Right lobe of liver (tissue), 6 donors: ENCODE data around the gene FLT1. TPM values are rescaled to one million over a fixed set of nuclear protein-coding genes. Genes with fewer than 3 reads are reported as not detected.

Experiments used
- ATAC-seq, 4 donors: fragments of 200-7000 bp; cut with Tn5 transposase; one replicate each; pipeline ENCODE4 v1.9.1; 2020; ENCODE audit warnings: mild to moderate bottlenecking in 4 of 4, moderate library complexity in 4 of 4
- DNase-seq, 3 donors: peaks; one replicate each; pipeline ENCODE4 v3.0.0-alpha.2; 2020
- H3K27ac ChIP-seq, 3 donors: fragments of 200-600 bp; one replicate each; pipeline ENCODE4 v1.8.0; 2022
- H3K27me3 ChIP-seq, 2 donors: fragments of 200-600 bp; one replicate each; pipeline ENCODE4 v1.8.0; 2022
- H3K36me3 ChIP-seq, 4 donors: fragments of 200-600 bp; sonication (generic) in 1 of 4; one replicate each; pipeline versions ENCODE4 v1.5.1 to v1.8.0; 2017 to 2022; ENCODE audit warnings: control low read depth in 1 of 4
- H3K4me1 ChIP-seq, 4 donors: fragments of 200-600 bp; sonication (generic) in 1 of 4; one replicate each; pipeline versions ENCODE4 v1.5.1 to v1.8.0; 2017 to 2022; ENCODE audit warnings: control low read depth in 1 of 4
- H3K4me3 ChIP-seq, 3 donors: fragments of 200-600 bp; one replicate each; pipeline ENCODE4 v1.8.0; 2022
- H3K9me3 ChIP-seq, 4 donors: fragments of 200-600 bp; sonication (generic) in 1 of 4; one replicate each; pipeline versions ENCODE4 v1.5.1 to v1.8.0; 2017 to 2022; ENCODE audit warnings: control low read depth in 1 of 4
- POLR2A ChIP-seq: fragments of 450-650 bp; IDR thresholded peaks from one replicate; pipeline ENCODE4 v1.6.1; 2017; ENCODE audit warnings: antibody characterized with exemption, mild to moderate bottlenecking
- WGBS: methylation state at CpG from one replicate; pipeline ENCODE4 v1.1.6; 2018; ENCODE audit warnings: low coverage, low lambda C conversion rate; ENCODE audit not compliant: insufficient coverage; ENCODE audit errors: missing lambda C conversion rate; 5-methylcytosine and 5-hydroxymethylcytosine counted together
- intact Hi-C, 2 donors: fragments of 100-400 bp; cut with DNase I; formaldehyde crosslinking; loops; one replicate each; pipeline versions ENCODE4 v1.11.2 to v1.14.1; 2022
- total RNA-seq, 6 experiments: library from RNA; depleted of rRNA in 2 of 6; stranded (reverse); fragments of >200 nt in 2 of 6; fragmentation: NEBNext Ultra II Directional in 3 of 6; extraction: Animal tissue kit (Norgen Biotek cat#: 25700) in 3 of 6; gene quantifications; one replicate each; pipeline versions ENCODE4 v1.1.0 to v1.2.4, GENCODE V29; 2016 to 2023
- TF ChIP-seq, protein P1 (sequence below), 4 donors: fragments of 200-600 bp in 3 of 4; fragments of 450-650 bp in 1 of 4; IDR thresholded peaks; one replicate each; pipeline versions ENCODE4 v1.5.1 to v1.8.0; 2016 to 2022; ENCODE audit warnings: antibody characterized with exemption in 4 of 4, mild to moderate bottlenecking in 2 of 4
- donor health status: DM: no; HTN: yes; CAD: no.
- donor health status: DM: no; HTN: no; CAD: no.
- donor health status: DM: no; HTN: no; CAD: no.
- donor health status: DM: no; HTN: yes; CAD: no.
- donor health status: DM: no; HTN: yes; CAD: no.

FLT1 gene
- total RNA-seq, 6 experiments from 2014 or later: 10.6 to 66.4 (median 20.5) TPM

GRCh38 chr13:28533441-28534166, 38.7 kb upstream of the FLT1 start:
- peak overlapping the region; percentile 1 to 21 (median 9) for H3K27ac ChIP-seq
- peaks cover 0 to 4% (median 0%) of the 10 kb centered on the region in 4 donors for H3K4me1 ChIP-seq
- peaks cover 0 to 4% of the 10 kb centered on the region in 2 donors for H3K27me3 ChIP-seq
- no peak overlapping the region for H3K4me3 ChIP-seq
- H3K9me3 ChIP-seq: no peaks in the 10 kb centered on the region
- no peak for DNase-seq
- WGBS: 63% methylated on average over 6 of the region's 7 CpGs
- no peaks in the 10 kb centered on the region for H3K36me3 ChIP-seq
- intact Hi-C loops: no loop called here
- no peak for ATAC-seq
- TF ChIP-seq, protein P1, sequence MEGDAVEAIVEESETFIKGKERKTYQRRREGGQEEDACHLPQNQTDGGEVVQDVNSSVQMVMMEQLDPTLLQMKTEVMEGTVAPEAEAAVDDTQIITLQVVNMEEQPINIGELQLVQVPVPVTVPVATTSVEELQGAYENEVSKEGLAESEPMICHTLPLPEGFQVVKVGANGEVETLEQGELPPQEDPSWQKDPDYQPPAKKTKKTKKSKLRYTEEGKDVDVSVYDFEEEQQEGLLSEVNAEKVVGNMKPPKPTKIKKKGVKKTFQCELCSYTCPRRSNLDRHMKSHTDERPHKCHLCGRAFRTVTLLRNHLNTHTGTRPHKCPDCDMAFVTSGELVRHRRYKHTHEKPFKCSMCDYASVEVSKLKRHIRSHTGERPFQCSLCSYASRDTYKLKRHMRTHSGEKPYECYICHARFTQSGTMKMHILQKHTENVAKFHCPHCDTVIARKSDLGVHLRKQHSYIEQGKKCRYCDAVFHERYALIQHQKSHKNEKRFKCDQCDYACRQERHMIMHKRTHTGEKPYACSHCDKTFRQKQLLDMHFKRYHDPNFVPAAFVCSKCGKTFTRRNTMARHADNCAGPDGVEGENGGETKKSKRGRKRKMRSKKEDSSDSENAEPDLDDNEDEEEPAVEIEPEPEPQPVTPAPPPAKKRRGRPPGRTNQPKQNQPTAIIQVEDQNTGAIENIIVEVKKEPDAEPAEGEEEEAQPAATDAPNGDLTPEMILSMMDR (IDR thresholded peaks at IDR 0.05): no peak
- no peak for TF ChIP-seq POLR2A

DNA sequence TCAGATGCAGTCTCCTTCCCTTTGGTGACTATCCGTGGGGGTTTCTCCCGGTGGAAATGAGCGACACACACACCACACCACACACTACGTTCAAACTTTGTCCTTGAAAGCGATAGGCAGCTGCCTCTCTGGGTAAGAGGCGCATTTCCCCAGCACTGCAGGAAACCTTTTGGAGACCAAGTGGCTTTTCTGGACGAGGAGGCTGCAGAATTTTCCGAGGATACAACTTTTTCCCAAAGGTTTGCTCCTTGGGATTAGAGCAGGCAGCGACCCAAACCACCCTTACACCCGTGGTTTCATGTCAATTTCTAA, 38.2 kb upstream of the FLT1 start:
- ATAC-seq (no peak), DNase-seq (no peak)
- H3K9me3 ChIP-seq: no peaks in the 10 kb centered on the region
- TF ChIP-seq POLR2A: no peak
- TF ChIP-seq, protein P1 (IDR thresholded peaks at IDR 0.05): no peak
- H3K4me1 ChIP-seq: peaks cover 0 to 4% (median 0%) of the 10 kb centered on the region in 4 donors
- intact Hi-C loops: no loop called here
- H3K36me3 ChIP-seq: no peaks in the 10 kb centered on the region
- no peak overlapping the region for H3K4me3 ChIP-seq
- peak overlapping the region; percentile 1 to 21 (median 9) for H3K27ac ChIP-seq
- peaks cover 0 to 4% of the 10 kb centered on the region in 2 donors for H3K27me3 ChIP-seq
- 8% methylated on average over 9 of the region's 10 CpGs for WGBS

DNA sequence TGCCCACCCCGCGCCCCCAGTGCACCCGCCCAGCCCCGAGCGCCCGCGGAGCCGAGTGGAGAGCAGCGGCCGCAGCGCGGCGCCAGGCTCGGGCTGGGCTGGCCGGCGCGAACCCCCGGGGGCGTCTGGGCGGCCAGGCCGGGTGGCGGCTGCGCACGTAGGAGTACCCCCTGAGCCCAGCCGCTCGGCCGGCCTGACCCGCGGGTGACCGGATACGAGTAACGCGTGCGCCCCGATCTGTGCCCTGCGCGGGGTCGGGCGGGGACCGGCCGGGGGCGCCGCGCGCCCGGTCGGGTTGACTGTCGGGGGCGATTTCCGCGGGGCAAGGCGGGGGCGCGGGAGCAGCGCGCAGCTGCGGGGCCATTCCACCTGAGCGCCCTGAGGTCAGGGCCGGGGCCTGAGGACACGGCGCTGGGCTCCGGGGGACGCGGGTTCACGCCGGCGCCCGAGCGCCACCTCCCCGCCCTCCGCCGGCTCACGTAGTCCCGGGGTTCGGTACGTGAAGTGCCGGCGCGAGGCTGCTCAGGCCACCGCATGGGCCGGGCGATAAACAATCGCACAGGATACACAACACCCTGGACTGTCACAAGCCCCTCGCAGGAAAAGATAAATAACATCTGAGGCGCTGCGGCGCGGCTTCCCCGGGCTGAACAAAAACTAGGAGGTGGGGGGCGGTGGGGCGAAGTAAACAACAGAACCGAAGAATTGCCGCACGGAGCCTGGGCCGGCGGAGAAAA, 37.6 kb upstream of the FLT1 start:
- Histone ChIP-seq H3K36me3 (no peaks in the 10 kb centered on the region), H3K4me3 (peak overlapping the region in 2 of 3 donors; percentile 8 to 31), H3K27me3 (peaks cover 0 to 4% of the 10 kb centered on the region in 2 donors), H3K4me1 (peaks cover 0 to 4% (median 0%) of the 10 kb centered on the region in 4 donors), H3K9me3 (no peaks in the 10 kb centered on the region), H3K27ac (peak overlapping the region; percentile 1 to 56 (median 21))
- ATAC-seq (peak; percentile 70 to 82 (median 77)), DNase-seq (peak; percentile 55 to 76 (median 66))
- TF ChIP-seq POLR2A: no peak
- TF ChIP-seq, protein P1 (IDR thresholded peaks at IDR 0.05): no peak
- intact Hi-C loops: no loop called here
- WGBS: 3% methylated on average over 26 of the region's 96 CpGs

DNA sequence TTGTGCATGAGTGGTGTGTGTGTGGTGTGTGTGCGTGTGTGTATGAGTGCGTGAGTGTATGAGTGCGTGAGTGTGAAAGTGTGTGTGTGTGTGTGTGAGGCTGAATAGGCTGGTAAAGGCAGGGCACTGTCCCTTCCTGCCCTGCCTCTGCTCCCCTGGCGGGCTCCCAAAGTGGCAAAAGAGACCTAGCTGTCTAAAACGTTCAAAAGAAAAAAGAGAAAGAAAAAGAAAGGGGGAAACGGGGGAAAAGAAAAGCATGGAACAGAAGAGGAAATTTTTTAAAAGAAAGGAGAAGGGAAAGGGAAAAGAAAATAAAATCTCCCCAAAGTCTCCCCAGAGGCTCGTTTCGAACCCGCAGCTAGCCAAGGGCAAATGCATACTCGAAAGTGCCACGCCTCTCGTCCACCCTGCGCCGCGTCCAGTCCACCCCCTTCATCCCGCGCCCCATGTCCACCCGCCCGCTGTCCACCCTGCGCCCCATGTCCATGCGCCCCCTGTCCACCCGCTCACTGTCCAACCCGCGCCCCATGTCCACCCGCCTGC, 37.0 kb upstream of the FLT1 start:
- H3K27ac ChIP-seq: peak overlapping the region in 1 of 3 donors; percentile 56
- ATAC-seq: peak; percentile 6 to 35 (median 26)

More for the DNA sequence above, 37.0 kb upstream of the FLT1 start:
- no peaks in the 10 kb centered on the region for H3K36me3 ChIP-seq
- DNase-seq: no peak
- no peaks in the 10 kb centered on the region for H3K9me3 ChIP-seq
- no peak for TF ChIP-seq POLR2A
- TF ChIP-seq, protein P1 (IDR thresholded peaks at IDR 0.05): no peak
- peak overlapping the region in 1 of 3 donors; percentile 31 for H3K4me3 ChIP-seq
- peaks cover 0 to 4% (median 0%) of the 10 kb centered on the region in 4 donors for H3K4me1 ChIP-seq
- WGBS: 6% methylated on average over 18 of the region's 25 CpGs
- intact Hi-C loops: no loop called here
- H3K27me3 ChIP-seq: peaks cover 0 to 4% of the 10 kb centered on the region in 2 donors
